PFSK-1 (cell line): Measurements from ENCODE around the gene CALY.

Source experiments
- FOXP2 ChIP-seq: optimal IDR thresholded peaks from 2 replicates; pipeline ENCODE3; 2011; ENCODE audit warnings: borderline replicate concordance, control low read depth, inconsistent platforms; ENCODE audit not compliant: insufficient read depth; ENCODE audit errors: extremely low read length, extremely low read depth
- POLR2AphosphoS5 ChIP-seq: IDR thresholded peaks from 2 replicates; pipeline ENCODE4 v1.6.1; 2012; ENCODE audit warnings: low read depth, mild to moderate bottlenecking, control low read depth, low read length, moderate library complexity
- REST ChIP-seq, 2 experiments: IDR thresholded peaks; 2 replicates each; pipeline versions ENCODE4 v1.6.1 to v1.8.0; 2011 to 2012; ENCODE audit warnings: low read depth in 2 of 2, low read length in 2 of 2, control low read depth in 1 of 2, inconsistent platforms in 1 of 2, mild to moderate bottlenecking in 1 of 2, moderate library complexity in 1 of 2; ENCODE audit not compliant: insufficient read depth in 1 of 2
- SIN3A ChIP-seq: IDR thresholded peaks from 2 replicates; pipeline ENCODE4 v1.6.1; 2012; ENCODE audit warnings: mild to moderate bottlenecking, low read length, moderate library complexity, borderline replicate concordance; ENCODE audit not compliant: insufficient read depth
- TAF1 ChIP-seq: IDR thresholded peaks from 2 replicates; pipeline ENCODE4 v1.6.1; 2012; ENCODE audit warnings: low read length, control low read depth, borderline replicate concordance; ENCODE audit not compliant: insufficient read depth

The CALY gene

GRCh38 chr10:133370030-133370786 lies 33.5 kb upstream of the CALY start:
- TF ChIP-seq REST (IDR thresholded peaks at IDR 0.05; ENCODE audit: insufficient read depth in 1 of 2, low read depth in 2 of 2, low read length in 2 of 2): no peak
- no peak for TF ChIP-seq FOXP2
- no peak for TF ChIP-seq TAF1
- no peak for TF ChIP-seq SIN3A
- TF ChIP-seq POLR2AphosphoS5: no peak

GRCh38 chr10:133368153-133368552 lies 31.5 kb upstream of the CALY start:
- no peak for TF ChIP-seq REST (IDR thresholded peaks at IDR 0.05; ENCODE audit: insufficient read depth in 1 of 2, low read depth in 2 of 2, low read length in 2 of 2)
- TF ChIP-seq SIN3A: no peak
- no peak for TF ChIP-seq TAF1
- TF ChIP-seq POLR2AphosphoS5: no peak
- no peak for TF ChIP-seq FOXP2

GRCh38 chr10:133366751-133367150 lies 30.1 kb upstream of the CALY start:
- TF ChIP-seq REST (IDR thresholded peaks at IDR 0.05; ENCODE audit: insufficient read depth in 1 of 2, low read depth in 2 of 2, low read length in 2 of 2) (no peak), SIN3A (no peak), POLR2AphosphoS5 (no peak), FOXP2 (no peak), TAF1 (no peak)

- TF ChIP-seq TAF1 (no peak), POLR2AphosphoS5 (no peak), REST (IDR thresholded peaks at IDR 0.05; ENCODE audit: insufficient read depth in 1 of 2, low read depth in 2 of 2, low read length in 2 of 2) (no peak), FOXP2 (no peak), SIN3A (no peak)
Measured at GRCh38 chr10:133366130-133366478, 29.4 kb upstream of the CALY start.
